G401 (cell line): ENCODE results near the gene BCL2A1. TPM values are rescaled to one million over a fixed set of nuclear protein-coding genes. Genes with fewer than 3 reads are reported as not detected.

Source experiments
- total RNA-seq: library from RNA; depleted of rRNA; stranded (reverse); fragments of >200 nt; shearing (Covaris generic); gene quantifications from 2 replicates; pipeline ENCODE4 v1.2.3, GENCODE V29; 2014; rRNA removed

BCL2A1 gene
- total RNA-seq, 1 experiment from 2014 or later, result not detected

Other genes starting within 250 kb of the BCL2A1 start
- 83.6 and 92.9 TPM in 2 replicates for gene MTHFS, start 74.2 kb downstream of the BCL2A1 start, total RNA-seq
- gene ZFAND6, start 88.5 kb upstream of the BCL2A1 start, total RNA-seq, result 143 and 196 TPM in 2 replicates
- gene FAH, start 181.8 kb upstream of the BCL2A1 start, total RNA-seq, result 29.3 and 42.7 TPM in 2 replicates